Mesendoderm (in vitro differentiated cells): Measurements from ENCODE around the gene FAM3C.
A peak's percentile ranks its signal among the peaks of the same experiment; 100 is the strongest.

Source experiments
- DNase-seq: peaks from one replicate; pipeline ENCODE4 v3.0.0; 2013
- H2AK5ac ChIP-seq: 2 replicates; pipeline ENCODE4 v1.6.1; 2013; ENCODE audit warnings: low read length, inconsistent platforms
- H2BK120ac ChIP-seq: 2 replicates; pipeline ENCODE4 v1.6.1; 2013; ENCODE audit warnings: low read depth, mild to moderate bottlenecking, low read length, moderate library complexity, mixed read lengths
- H2BK15ac ChIP-seq: replicated peaks from 2 replicates; pipeline ENCODE4 v1.6.1; 2013; ENCODE audit warnings: low read depth, mild to moderate bottlenecking, moderate library complexity
- H2BK5ac ChIP-seq: 2 replicates; pipeline ENCODE4 v1.6.1; 2013; ENCODE audit warnings: low read length, inconsistent platforms
- H3K18ac ChIP-seq: 2 replicates; pipeline ENCODE4 v1.6.1; 2013; ENCODE audit warnings: mild to moderate bottlenecking, low read length, mixed read lengths
- H3K23ac ChIP-seq: one replicate; pipeline ENCODE4 v1.6.1; 2013; ENCODE audit warnings: low read length
- H3K27ac ChIP-seq: 2 replicates; pipeline ENCODE4 v1.5.1; 2013; ENCODE audit warnings: low read depth, mild to moderate bottlenecking, inconsistent platforms, low read length, moderate library complexity
- H3K27me3 ChIP-seq: 2 replicates; pipeline ENCODE4 v1.6.1; 2013; ENCODE audit warnings: low read length, control low read depth, mild to moderate bottlenecking, inconsistent platforms; ENCODE audit not compliant: insufficient read depth, poor library complexity
- H3K36me3 ChIP-seq: 2 replicates; pipeline ENCODE4 v1.6.1; 2013; ENCODE audit warnings: low read length, inconsistent platforms; ENCODE audit not compliant: control insufficient read depth, insufficient read depth
- H3K4ac ChIP-seq: one replicate; pipeline ENCODE4 v1.6.1; 2013; ENCODE audit warnings: low read depth, mild to moderate bottlenecking, low read length, moderate library complexity
- H3K4me1 ChIP-seq: 2 replicates; pipeline ENCODE4 v1.6.1; 2013; ENCODE audit warnings: low read depth, low read length, inconsistent platforms; ENCODE audit not compliant: control insufficient read depth
- H3K4me2 ChIP-seq: 2 replicates; pipeline ENCODE4 v1.6.1; 2013; ENCODE audit warnings: low read length
- H3K4me3 ChIP-seq: 2 replicates; pipeline ENCODE4 v1.5.1; 2013; ENCODE audit warnings: mild to moderate bottlenecking, low read length
- H3K56ac ChIP-seq: one replicate; pipeline ENCODE4 v1.6.1; 2013; ENCODE audit warnings: low read length
- H3K79me1 ChIP-seq: 2 replicates; pipeline ENCODE4 v1.6.1; 2013; ENCODE audit warnings: low read length, inconsistent platforms
- H3K79me2 ChIP-seq: 2 replicates; pipeline ENCODE4 v1.6.1; 2013; ENCODE audit warnings: mild to moderate bottlenecking, low read length; ENCODE audit not compliant: control insufficient read depth, insufficient read depth
- H3K9ac ChIP-seq: 2 replicates; pipeline ENCODE4 v1.6.1; 2013; ENCODE audit warnings: low read length, inconsistent platforms
- H4K5ac ChIP-seq: one replicate; pipeline ENCODE4 v1.6.1; 2013; ENCODE audit warnings: low read length
- H4K8ac ChIP-seq: one replicate; pipeline ENCODE4 v1.6.1; 2013; ENCODE audit warnings: low read depth, mild to moderate bottlenecking, control low read depth, low read length, moderate library complexity
- WGBS: extraction: QIAGEN DNeasy Blood & Tissue Kit; methylation state at CpG from one replicate; pipeline ENCODE4 v1.1.7; 2013; ENCODE audit warnings: low lambda C conversion rate, missing lambda C conversion rate; ENCODE audit not compliant: insufficient coverage; ENCODE audit errors: extremely low coverage; 5-methylcytosine and 5-hydroxymethylcytosine counted together

The FAM3C gene

DNA sequence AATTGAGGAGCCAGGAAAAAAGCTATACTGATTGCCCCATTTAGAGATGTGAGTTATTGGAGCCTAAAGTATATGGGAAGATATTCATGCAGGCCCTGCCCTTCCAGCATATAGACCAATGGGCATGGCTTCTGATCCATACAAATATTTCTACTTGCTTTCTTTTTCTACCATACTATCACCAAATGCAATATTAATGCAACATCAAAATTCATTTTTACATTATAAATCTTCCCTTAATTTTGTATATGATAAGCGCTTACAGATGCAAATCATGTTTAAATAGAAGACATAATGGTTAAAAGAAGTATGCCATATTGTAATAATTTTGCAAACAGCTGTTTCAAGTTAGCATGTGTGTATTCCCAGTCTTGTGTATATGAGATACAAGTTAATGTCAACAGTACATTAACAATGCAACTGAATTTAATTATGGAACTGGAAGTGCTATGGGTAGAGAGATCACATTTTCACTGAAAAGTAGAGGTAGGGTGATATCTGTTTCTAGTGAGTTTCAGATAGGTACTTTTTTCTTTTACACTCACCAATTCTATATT is 91.9 kb downstream of the FAM3C start:
- Histone ChIP-seq H3K27ac (no peak overlapping the region), H3K79me1 (no peaks in the 10 kb centered on the region), H3K36me3 (no peaks in the 10 kb centered on the region), H3K56ac (no peak overlapping the region), H4K8ac (no peak overlapping the region), H3K4ac (no peak overlapping the region), H3K4me3 (no peak overlapping the region), H3K23ac (no peak overlapping the region), H2BK15ac (no peak overlapping the region), H3K27me3 (no peaks in the 10 kb centered on the region), H2BK120ac (no peak overlapping the region), H4K5ac (no peak overlapping the region), H2AK5ac (no peak overlapping the region), H3K4me1 (no peaks in the 10 kb centered on the region), H3K4me2 (no peak overlapping the region), H3K18ac (no peak overlapping the region), H3K79me2 (no peaks in the 10 kb centered on the region), H3K9ac (no peak overlapping the region), H2BK5ac (no peak overlapping the region)
- WGBS: 100% methylated on average over 1 of the region's 1 CpG
- DNase-seq: no peak

DNA sequence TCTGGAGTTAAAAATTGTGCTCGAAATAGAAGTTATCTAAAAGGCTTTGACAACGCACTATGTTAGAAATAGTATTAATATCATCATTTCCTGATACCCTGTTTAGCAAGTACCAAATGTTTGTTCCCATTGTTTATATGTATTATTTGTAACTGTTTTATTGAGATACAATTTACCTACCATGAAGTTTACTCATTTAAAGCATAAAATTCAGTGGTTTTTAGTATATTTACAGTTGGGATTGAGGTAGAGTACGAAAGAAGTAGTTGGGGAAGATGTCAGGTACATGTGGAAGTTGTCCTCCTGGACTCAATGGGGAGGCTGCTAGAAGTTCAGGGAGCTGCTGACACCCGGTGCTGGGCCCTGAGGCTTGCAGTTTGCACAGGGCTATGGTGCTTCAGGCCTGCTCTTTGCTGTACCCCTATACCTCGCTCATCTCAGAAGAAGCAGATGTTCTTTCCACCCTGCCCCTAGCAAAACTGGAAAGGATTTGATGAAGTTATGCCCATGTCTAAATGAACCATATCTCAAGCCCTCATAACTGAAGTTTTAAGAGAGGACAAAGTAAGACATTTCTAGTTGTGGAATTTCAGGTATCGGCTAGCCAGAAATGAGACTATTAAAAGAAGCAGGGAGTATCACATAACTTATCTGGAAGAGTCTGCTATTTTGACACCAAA is 92.5 kb downstream of the FAM3C start:
- no peak overlapping the region for H3K4me3 ChIP-seq
- H3K79me2 ChIP-seq: no peaks in the 10 kb centered on the region
- no peak overlapping the region for H3K27ac ChIP-seq
- H3K27me3 ChIP-seq: no peaks in the 10 kb centered on the region
- no peak overlapping the region for H3K23ac ChIP-seq
- H3K18ac ChIP-seq: no peak overlapping the region
- WGBS: no CpG with 5 or more reads among the region's 6 CpGs
- no peak overlapping the region for H2BK120ac ChIP-seq
- no peaks in the 10 kb centered on the region for H3K79me1 ChIP-seq
- no peak overlapping the region for H2AK5ac ChIP-seq
- no peaks in the 10 kb centered on the region for H3K36me3 ChIP-seq
- no peak overlapping the region for H3K4me2 ChIP-seq
- H2BK5ac ChIP-seq: no peak overlapping the region
- no peak overlapping the region for H4K8ac ChIP-seq
- H2BK15ac ChIP-seq: no peak overlapping the region
- no peak overlapping the region for H3K4ac ChIP-seq
- H4K5ac ChIP-seq: no peak overlapping the region
- no peak overlapping the region for H3K56ac ChIP-seq
- no peak overlapping the region for H3K9ac ChIP-seq
- peak; percentile 22 for DNase-seq
- no peaks in the 10 kb centered on the region for H3K4me1 ChIP-seq

DNA sequence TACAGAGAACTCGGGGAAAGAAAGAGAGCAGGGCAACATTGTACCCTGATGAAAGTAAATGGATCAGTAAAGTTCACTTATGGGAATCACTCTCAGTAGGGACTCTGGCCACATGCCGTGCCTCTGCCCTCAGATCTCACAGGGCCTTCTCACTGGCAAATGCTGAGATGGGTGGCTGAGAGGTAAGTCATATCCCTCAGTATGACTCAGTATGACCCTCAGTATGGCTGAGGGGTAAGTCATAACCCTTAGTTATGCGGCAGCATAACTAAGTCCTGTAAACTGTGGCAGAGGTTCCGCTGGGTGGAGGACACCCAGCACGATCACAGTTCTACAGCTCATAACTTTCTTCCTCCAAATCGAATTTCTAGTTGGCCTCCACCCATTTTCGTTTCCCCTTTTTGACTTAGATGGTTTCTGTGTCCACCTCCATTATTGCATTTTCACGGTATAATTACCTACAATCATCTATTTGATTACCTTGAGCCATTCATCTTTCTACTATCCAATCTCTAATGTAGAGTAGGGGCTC is 93.8 kb downstream of the FAM3C start:
- no CpG with 5 or more reads among the region's 8 CpGs for WGBS

DNA sequence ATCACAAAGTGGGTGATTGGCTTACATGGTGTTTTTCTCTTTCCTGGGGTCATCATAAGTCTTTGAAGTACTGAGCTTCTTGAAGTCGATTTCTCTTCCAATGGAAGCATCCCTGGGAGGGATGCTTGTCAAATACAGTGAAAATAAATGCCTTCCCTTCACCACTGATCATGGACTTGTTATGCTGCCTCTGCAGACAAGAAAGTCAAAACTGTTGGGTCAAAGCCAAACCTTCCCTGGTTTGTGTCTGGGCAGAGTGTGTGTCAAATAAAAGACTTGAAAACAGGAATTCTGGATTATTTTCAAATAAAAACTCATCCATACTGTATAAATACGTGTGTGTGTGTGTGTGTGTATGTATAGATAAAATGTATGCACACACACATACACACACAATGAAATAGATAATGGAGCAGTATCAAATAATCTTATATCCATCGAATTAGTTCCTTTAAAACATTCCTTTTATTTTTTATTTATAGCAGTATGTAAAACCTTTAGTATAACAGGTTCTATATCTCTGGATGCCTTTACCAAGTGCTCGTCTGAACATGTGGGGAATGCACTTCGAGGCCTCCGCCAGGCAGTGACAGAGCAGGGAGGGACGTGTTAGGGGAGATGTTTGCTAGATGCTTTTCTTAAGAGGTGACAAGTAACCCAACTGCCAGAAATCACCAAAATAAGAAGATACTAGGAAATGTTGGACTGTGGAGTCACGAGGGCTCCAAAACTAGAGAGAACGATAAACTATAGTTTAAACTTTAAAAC is 94.5 kb downstream of the FAM3C start:
- Histone ChIP-seq H3K79me2 (no peaks in the 10 kb centered on the region), H3K56ac (no peak overlapping the region), H3K4me2 (no peak overlapping the region), H4K8ac (peak overlapping the region; percentile 28), H3K4me3 (no peak overlapping the region), H3K27me3 (no peaks in the 10 kb centered on the region), H3K79me1 (no peaks in the 10 kb centered on the region), H4K5ac (no peak overlapping the region), H3K18ac (no peak overlapping the region), H3K9ac (no peak overlapping the region), H3K4me1 (no peaks in the 10 kb centered on the region), H2BK120ac (no peak overlapping the region), H2BK15ac (no peak overlapping the region), H2BK5ac (no peak overlapping the region), H3K23ac (no peak overlapping the region), H3K27ac (no peak overlapping the region), H3K4ac (no peak overlapping the region), H2AK5ac (no peak overlapping the region), H3K36me3 (no peaks in the 10 kb centered on the region)
- WGBS: no CpG with 5 or more reads among the region's 9 CpGs
- DNase-seq: no peak

More for the DNA sequence above, 93.8 kb downstream of the FAM3C start:
- Histone ChIP-seq H3K4me3 (no peak overlapping the region), H3K18ac (no peak overlapping the region), H2BK120ac (no peak overlapping the region), H4K8ac (no peak overlapping the region), H3K9ac (no peak overlapping the region), H4K5ac (no peak overlapping the region), H2AK5ac (no peak overlapping the region), H3K79me1 (no peaks in the 10 kb centered on the region), H3K36me3 (no peaks in the 10 kb centered on the region), H3K27ac (no peak overlapping the region), H3K27me3 (no peaks in the 10 kb centered on the region), H3K4me1 (no peaks in the 10 kb centered on the region), H3K23ac (no peak overlapping the region), H3K79me2 (no peaks in the 10 kb centered on the region), H2BK5ac (no peak overlapping the region), H3K4me2 (no peak overlapping the region), H3K56ac (no peak overlapping the region), H3K4ac (no peak overlapping the region), H2BK15ac (no peak overlapping the region)
- DNase-seq: no peak

DNA sequence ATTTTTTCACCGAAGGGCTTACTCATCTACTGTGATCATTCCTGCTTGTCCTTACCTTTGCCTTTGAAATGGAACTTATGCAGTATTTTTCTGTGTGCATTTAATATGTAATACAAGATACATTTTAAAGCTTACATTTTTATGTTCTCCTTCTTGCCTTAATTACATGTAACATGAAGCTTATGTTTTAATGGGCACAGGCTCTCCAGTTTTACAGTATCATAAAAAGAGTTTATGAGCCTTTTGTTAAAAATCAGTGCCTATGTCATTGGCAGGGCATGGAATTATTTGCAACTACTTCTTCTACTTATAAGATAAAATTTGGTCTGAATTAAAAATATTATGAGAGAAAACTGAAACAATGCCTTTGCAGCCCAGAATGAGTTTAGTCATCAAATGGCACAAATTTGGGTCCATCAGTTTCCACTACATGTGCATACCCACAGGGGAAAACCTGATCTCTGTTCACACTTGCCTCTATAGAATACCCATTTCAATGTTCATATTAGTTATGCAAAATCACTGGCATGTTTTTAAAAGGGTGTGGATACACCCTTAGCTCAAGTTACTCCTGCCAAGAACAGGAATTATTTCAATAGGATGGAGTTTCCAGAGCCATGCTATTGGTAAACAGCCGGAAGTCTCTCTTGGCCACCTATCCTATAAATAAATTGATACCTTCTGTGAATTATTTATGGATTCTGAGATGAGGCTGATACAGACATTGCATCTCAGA is 95.3 kb downstream of the FAM3C start:
- no peak overlapping the region for H3K18ac ChIP-seq
- H3K79me1 ChIP-seq: no peaks in the 10 kb centered on the region
- no peak overlapping the region for H2BK15ac ChIP-seq
- H2BK120ac ChIP-seq: no peak overlapping the region
- H2BK5ac ChIP-seq: no peak overlapping the region
- H3K4me1 ChIP-seq: no peaks in the 10 kb centered on the region
- no peaks in the 10 kb centered on the region for H3K79me2 ChIP-seq
- no peaks in the 10 kb centered on the region for H3K36me3 ChIP-seq
- no peaks in the 10 kb centered on the region for H3K27me3 ChIP-seq
- H3K9ac ChIP-seq: no peak overlapping the region
- no peak for DNase-seq
- H4K8ac ChIP-seq: peak overlapping the region; percentile 28
- H2AK5ac ChIP-seq: no peak overlapping the region
- no peak overlapping the region for H4K5ac ChIP-seq
- H3K23ac ChIP-seq: no peak overlapping the region
- no peak overlapping the region for H3K56ac ChIP-seq
- H3K4me3 ChIP-seq: no peak overlapping the region
- H3K4ac ChIP-seq: no peak overlapping the region
- no peak overlapping the region for H3K27ac ChIP-seq
- no CpG with 5 or more reads among the region's 2 CpGs for WGBS
- H3K4me2 ChIP-seq: no peak overlapping the region
